GM23338 (cell line): ENCODE results near the gene TRIM67. TPM values are rescaled to one million over a fixed set of nuclear protein-coding genes. Genes with fewer than 3 reads are reported as not detected.

Experiments
- ATAC-seq: fragments of 200-7000 bp; cut with Tn5 transposase; 3 replicates; pipeline ENCODE4 v1.9.1; 2020
- DNase-seq: peaks from one replicate; pipeline ENCODE4 v3.0.0-alpha.2; 2015; ENCODE audit warnings: low spot score
- H2AFZ ChIP-seq: fragments of 200-600 bp; sonication (generic); 2 replicates; pipeline ENCODE4 v1.8.0; 2016; ENCODE audit warnings: antibody characterized with exemption, mild to moderate bottlenecking, moderate library complexity
- H3F3A ChIP-seq: fragments of 200-600 bp; sonication (generic); replicated peaks from 2 replicates; pipeline ENCODE4 v1.8.0; 2017; ENCODE audit warnings: antibody characterized with exemption, mixed run types, low read depth
- H3K27ac ChIP-seq: fragments of 200-600 bp; sonication (generic); 2 replicates; pipeline ENCODE4 v1.6.1; 2016; ENCODE audit warnings: low read depth
- H3K27me3 ChIP-seq: fragments of 200-600 bp; sonication (generic); 2 replicates; pipeline ENCODE4 v1.8.0; 2016; ENCODE audit warnings: mild to moderate bottlenecking, mixed run types, moderate library complexity; ENCODE audit not compliant: insufficient read depth
- H3K36me3 ChIP-seq: fragments of 200-600 bp; sonication (generic); 2 replicates; pipeline ENCODE4 v1.8.0; 2016; ENCODE audit warnings: mild to moderate bottlenecking; ENCODE audit not compliant: insufficient read depth
- H3K4me1 ChIP-seq: fragments of 200-600 bp; sonication (generic); 2 replicates; pipeline ENCODE4 v1.8.0; 2016; ENCODE audit warnings: mild to moderate bottlenecking, moderate library complexity; ENCODE audit not compliant: insufficient read depth
- H3K4me2 ChIP-seq: fragments of 200-600 bp; sonication (generic); 2 replicates; pipeline ENCODE4 v1.7.1; 2017; ENCODE audit warnings: mixed run types
- H3K4me3 ChIP-seq: fragments of 200-600 bp; sonication (generic); 2 replicates; pipeline ENCODE4 v1.6.1; 2016; ENCODE audit warnings: mixed run types
- H3K79me2 ChIP-seq: fragments of 200-600 bp; sonication (generic); replicated peaks from 2 replicates; pipeline ENCODE4 v1.8.0; 2017; ENCODE audit warnings: mild to moderate bottlenecking; ENCODE audit not compliant: insufficient read depth
- H3K9me2 ChIP-seq: fragments of 200-600 bp; sonication (generic); 2 replicates; pipeline ENCODE4 v1.8.0; 2017; ENCODE audit not compliant: insufficient read depth
- H4K20me1 ChIP-seq: fragments of 200-600 bp; sonication (generic); replicated peaks from 2 replicates; pipeline ENCODE4 v1.8.0; 2017; ENCODE audit warnings: mild to moderate bottlenecking; ENCODE audit not compliant: insufficient read depth
- H3K27ac Mint-ChIP-seq: 2 replicates; pipeline ENCODE4 v1.8.0; 2020; ENCODE audit warnings: inconsistent platforms, mild to moderate bottlenecking, moderate library complexity, mixed read lengths
- H3K27me3 Mint-ChIP-seq: 3 replicates; pipeline ENCODE4 v1.8.0; 2022; ENCODE audit warnings: low read depth, mild to moderate bottlenecking, moderate library complexity, mixed read lengths, inconsistent platforms; ENCODE audit not compliant: insufficient read depth, poor library complexity
- H3K36me3 Mint-ChIP-seq: 3 replicates; pipeline ENCODE4 v1.8.0; 2021; ENCODE audit warnings: low read depth, mild to moderate bottlenecking, inconsistent platforms, moderate library complexity, mixed read lengths
- H3K4me1 Mint-ChIP-seq: 3 replicates; pipeline ENCODE4 v1.8.0; 2020; ENCODE audit warnings: mild to moderate bottlenecking, inconsistent platforms, mixed read lengths
- H3K4me3 Mint-ChIP-seq: 3 replicates; pipeline ENCODE4 v1.8.0; 2021; ENCODE audit warnings: moderate library complexity, mild to moderate bottlenecking, inconsistent platforms, mixed read lengths
- H3K9me3 Mint-ChIP-seq: 3 replicates; pipeline ENCODE4 v1.8.0; 2020; ENCODE audit warnings: moderate library complexity, mild to moderate bottlenecking, inconsistent platforms, mixed read lengths
- CREB1 ChIP-seq: fragments of 250-450 bp; sonication (Bioruptor Pico); IDR thresholded peaks from 2 replicates; pipeline ENCODE4 v1.5.0; 2020; ENCODE audit warnings: low read depth, mild to moderate bottlenecking, moderate library complexity
- CTCF ChIP-seq, 2 experiments: fragments of 200-600 bp in 1 of 2; sonication (generic) in 1 of 2; conservative IDR thresholded peaks; 2 replicates each; pipeline versions ENCODE4 v1.5.1 to v1.6.1; 2016 to 2017; ENCODE audit warnings: antibody characterized with exemption in 2 of 2, low read depth in 2 of 2, mild to moderate bottlenecking in 2 of 2, moderate library complexity in 1 of 2
- ETS1 ChIP-seq: IDR thresholded peaks from 2 replicates; pipeline ENCODE4 v1.6.1; 2016; ENCODE audit warnings: antibody characterized with exemption
- EZH2 ChIP-seq: fragments of 200-600 bp; sonication (generic); IDR thresholded peaks from one replicate; pipeline ENCODE4 v1.8.0; 2017; ENCODE audit warnings: antibody characterized with exemption, mild to moderate bottlenecking, low read depth; ENCODE audit not compliant: unreplicated experiment
- EZH2phosphoT487 ChIP-seq: fragments of 200-600 bp; sonication (generic); IDR thresholded peaks from one replicate; pipeline ENCODE4 v1.8.1; 2018; ENCODE audit warnings: antibody characterized with exemption; ENCODE audit not compliant: unreplicated experiment
- JUNB ChIP-seq: IDR thresholded peaks from one replicate; pipeline ENCODE4 v1.6.1; 2016; ENCODE audit warnings: antibody characterized with exemption; ENCODE audit not compliant: unreplicated experiment
- NANOG ChIP-seq: IDR thresholded peaks from 2 replicates; pipeline ENCODE4 v1.6.1; 2016; ENCODE audit warnings: antibody characterized with exemption, borderline replicate concordance
- POLR2AphosphoS5 ChIP-seq: IDR thresholded peaks from 2 replicates; pipeline ENCODE4 v1.6.1; 2016; ENCODE audit warnings: antibody characterized with exemption, low read depth
- REST ChIP-seq: IDR thresholded peaks from one replicate; pipeline ENCODE4 v1.6.1; 2018; ENCODE audit warnings: antibody characterized with exemption; ENCODE audit not compliant: unreplicated experiment
- STAT1 ChIP-seq: IDR thresholded peaks from one replicate; pipeline ENCODE4 v1.6.1; 2016; ENCODE audit warnings: antibody characterized with exemption; ENCODE audit not compliant: unreplicated experiment
- ZNF114 ChIP-seq: fragments of 250-450 bp; sonication (Bioruptor Pico); IDR thresholded peaks from 2 replicates; pipeline ENCODE4 v1.5.0; 2020; ENCODE audit warnings: mild to moderate bottlenecking, moderate library complexity
- ZNF331 ChIP-seq: fragments of 250-450 bp; sonication (Bioruptor Pico); IDR thresholded peaks from 2 replicates; pipeline ENCODE4 v1.5.0; 2020; ENCODE audit warnings: low read depth, mild to moderate bottlenecking, moderate library complexity
- polyA plus RNA-seq: library from polyadenylated mRNA; unstranded; fragments of >200 nt; fragmentation: Nextera tagmentation; extraction: Ambion mirVana; gene quantifications from 2 replicates; pipeline ENCODE4 v1.2.1, GENCODE V29; 2016
- total RNA-seq: library from RNA; depleted of rRNA; stranded (reverse); fragments of >200 nt; shearing (Covaris generic); gene quantifications from 2 replicates; pipeline ENCODE4 v1.2.3, GENCODE V29; 2014
- TF ChIP-seq, protein P1 (sequence below): fragments of 250-450 bp; sonication (Bioruptor Pico); IDR thresholded peaks from 2 replicates; pipeline ENCODE4 v1.5.0; 2020; ENCODE audit warnings: mild to moderate bottlenecking, moderate library complexity

TRIM67 gene
- total and polyA plus RNA-seq, 2 experiments from 2014 or later = 0.03 TPM; not detected in 1

DNA sequence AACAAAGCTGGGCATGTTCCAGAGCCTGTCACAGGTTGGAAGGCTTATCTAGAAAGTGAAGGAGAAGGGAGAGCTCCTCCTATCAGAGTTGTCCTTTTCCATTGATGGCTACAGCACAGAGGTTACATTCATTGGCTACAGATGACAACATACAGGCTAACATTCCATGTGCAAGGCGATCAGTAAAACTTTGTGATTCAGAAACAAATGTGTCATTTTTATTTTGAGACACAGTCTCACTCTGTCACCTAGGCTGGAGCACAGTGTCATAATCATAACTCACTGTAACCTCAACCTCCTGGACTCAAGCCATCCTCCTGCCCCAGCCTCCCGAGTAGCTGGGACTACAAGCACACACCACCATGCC, 32.6 kb downstream of the TRIM67 start:
- no peaks in the 10 kb centered on the region for H3K9me2 ChIP-seq
- Mint-ChIP-seq H3K36me3 (peaks cover 3% of the 10 kb centered on the region; the same call in 1 of the 3 replicates), H3K27ac (no peak overlapping the region), H3K4me1 (peaks cover 3% of the 10 kb centered on the region; the same call in 2 of the 3 replicates), H3K27me3 (peaks cover 11% of the 10 kb centered on the region), H3K9me3 (peaks cover 11% of the 10 kb centered on the region; the same call in 1 of the 3 replicates), H3K4me3 (no peak overlapping the region)
- no peaks in the 10 kb centered on the region for H4K20me1 ChIP-seq
- no peaks in the 10 kb centered on the region for H3K79me2 ChIP-seq
- no peaks in the 10 kb centered on the region for H3K36me3 ChIP-seq
- ATAC-seq = no peak
- H3K27me3 ChIP-seq = no peaks in the 10 kb centered on the region
- H3F3A ChIP-seq = no peaks in the 10 kb centered on the region
- H3K27ac ChIP-seq = no peak overlapping the region
- no peak for DNase-seq
- no peak overlapping the region for H3K4me2 ChIP-seq
- H2AFZ ChIP-seq = no peak overlapping the region
- H3K4me3 ChIP-seq = no peak overlapping the region
- H3K4me1 ChIP-seq = no peaks in the 10 kb centered on the region
- TF ChIP-seq, protein P1, sequence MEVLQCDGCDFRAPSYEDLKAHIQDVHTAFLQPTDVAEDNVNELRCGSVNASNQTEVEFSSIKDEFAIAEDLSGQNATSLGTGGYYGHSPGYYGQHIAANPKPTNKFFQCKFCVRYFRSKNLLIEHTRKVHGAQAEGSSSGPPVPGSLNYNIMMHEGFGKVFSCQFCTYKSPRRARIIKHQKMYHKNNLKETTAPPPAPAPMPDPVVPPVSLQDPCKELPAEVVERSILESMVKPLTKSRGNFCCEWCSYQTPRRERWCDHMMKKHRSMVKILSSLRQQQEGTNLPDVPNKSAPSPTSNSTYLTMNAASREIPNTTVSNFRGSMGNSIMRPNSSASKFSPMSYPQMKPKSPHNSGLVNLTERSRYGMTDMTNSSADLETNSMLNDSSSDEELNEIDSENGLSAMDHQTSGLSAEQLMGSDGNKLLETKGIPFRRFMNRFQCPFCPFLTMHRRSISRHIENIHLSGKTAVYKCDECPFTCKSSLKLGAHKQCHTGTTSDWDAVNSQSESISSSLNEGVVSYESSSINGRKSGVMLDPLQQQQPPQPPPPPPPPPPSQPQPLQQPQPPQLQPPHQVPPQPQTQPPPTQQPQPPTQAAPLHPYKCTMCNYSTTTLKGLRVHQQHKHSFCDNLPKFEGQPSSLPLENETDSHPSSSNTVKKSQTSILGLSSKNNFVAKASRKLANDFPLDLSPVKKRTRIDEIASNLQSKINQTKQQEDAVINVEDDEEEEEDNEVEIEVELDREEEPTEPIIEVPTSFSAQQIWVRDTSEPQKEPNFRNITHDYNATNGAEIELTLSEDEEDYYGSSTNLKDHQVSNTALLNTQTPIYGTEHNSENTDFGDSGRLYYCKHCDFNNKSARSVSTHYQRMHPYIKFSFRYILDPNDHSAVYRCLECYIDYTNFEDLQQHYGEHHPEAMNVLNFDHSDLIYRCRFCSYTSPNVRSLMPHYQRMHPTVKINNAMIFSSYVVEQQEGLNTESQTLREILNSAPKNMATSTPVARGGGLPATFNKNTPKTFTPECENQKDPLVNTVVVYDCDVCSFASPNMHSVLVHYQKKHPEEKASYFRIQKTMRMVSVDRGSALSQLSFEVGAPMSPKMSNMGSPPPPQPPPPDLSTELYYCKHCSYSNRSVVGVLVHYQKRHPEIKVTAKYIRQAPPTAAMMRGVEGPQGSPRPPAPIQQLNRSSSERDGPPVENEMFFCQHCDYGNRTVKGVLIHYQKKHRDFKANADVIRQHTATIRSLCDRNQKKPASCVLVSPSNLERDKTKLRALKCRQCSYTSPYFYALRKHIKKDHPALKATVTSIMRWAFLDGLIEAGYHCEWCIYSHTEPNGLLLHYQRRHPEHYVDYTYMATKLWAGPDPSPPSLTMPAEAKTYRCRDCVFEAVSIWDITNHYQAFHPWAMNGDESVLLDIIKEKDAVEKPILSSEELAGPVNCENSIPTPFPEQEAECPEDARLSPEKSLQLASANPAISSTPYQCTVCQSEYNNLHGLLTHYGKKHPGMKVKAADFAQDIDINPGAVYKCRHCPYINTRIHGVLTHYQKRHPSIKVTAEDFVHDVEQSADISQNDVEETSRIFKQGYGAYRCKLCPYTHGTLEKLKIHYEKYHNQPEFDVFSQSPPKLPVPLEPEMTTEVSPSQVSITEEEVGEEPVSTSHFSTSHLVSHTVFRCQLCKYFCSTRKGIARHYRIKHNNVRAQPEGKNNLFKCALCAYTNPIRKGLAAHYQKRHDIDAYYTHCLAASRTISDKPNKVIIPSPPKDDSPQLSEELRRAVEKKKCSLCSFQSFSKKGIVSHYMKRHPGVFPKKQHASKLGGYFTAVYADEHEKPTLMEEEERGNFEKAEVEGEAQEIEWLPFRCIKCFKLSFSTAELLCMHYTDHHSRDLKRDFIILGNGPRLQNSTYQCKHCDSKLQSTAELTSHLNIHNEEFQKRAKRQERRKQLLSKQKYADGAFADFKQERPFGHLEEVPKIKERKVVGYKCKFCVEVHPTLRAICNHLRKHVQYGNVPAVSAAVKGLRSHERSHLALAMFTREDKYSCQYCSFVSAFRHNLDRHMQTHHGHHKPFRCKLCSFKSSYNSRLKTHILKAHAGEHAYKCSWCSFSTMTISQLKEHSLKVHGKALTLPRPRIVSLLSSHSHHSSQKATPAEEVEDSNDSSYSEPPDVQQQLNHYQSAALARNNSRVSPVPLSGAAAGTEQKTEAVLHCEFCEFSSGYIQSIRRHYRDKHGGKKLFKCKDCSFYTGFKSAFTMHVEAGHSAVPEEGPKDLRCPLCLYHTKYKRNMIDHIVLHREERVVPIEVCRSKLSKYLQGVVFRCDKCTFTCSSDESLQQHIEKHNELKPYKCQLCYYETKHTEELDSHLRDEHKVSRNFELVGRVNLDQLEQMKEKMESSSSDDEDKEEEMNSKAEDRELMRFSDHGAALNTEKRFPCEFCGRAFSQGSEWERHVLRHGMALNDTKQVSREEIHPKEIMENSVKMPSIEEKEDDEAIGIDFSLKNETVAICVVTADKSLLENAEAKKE = no peak
- TF ChIP-seq NANOG (no peak), CTCF (conservative IDR thresholded peaks at IDR 0.05; ENCODE audit: low read depth in 2 of 2) (no peak), EZH2 (no peak), STAT1 (no peak), EZH2phosphoT487 (no peak), ZNF114 (no peak), JUNB (no peak), CREB1 (CRISPR knock-in tag) (no peak), POLR2AphosphoS5 (no peak), ETS1 (no peak), ZNF331 (CRISPR knock-in tag) (no peak), REST (no peak)
